Hematopoietic multipotent progenitor cell treated with erythropoietin and hydrocortisone succinate and interleukin-3 and kit ligand, for 4 days (in vitro differentiated cells): ENCODE results near the gene CD164L2.
"Not testable (repeated sequence)": the region's sequence is repeated elsewhere in the genome, so short reads cannot be mapped to it uniquely, and the experiment has no call there.

Source experiments
- DNase-seq: peaks from one replicate; pipeline ENCODE4 v3.0.0-alpha.2; 2015

Gene CD164L2

DNA sequence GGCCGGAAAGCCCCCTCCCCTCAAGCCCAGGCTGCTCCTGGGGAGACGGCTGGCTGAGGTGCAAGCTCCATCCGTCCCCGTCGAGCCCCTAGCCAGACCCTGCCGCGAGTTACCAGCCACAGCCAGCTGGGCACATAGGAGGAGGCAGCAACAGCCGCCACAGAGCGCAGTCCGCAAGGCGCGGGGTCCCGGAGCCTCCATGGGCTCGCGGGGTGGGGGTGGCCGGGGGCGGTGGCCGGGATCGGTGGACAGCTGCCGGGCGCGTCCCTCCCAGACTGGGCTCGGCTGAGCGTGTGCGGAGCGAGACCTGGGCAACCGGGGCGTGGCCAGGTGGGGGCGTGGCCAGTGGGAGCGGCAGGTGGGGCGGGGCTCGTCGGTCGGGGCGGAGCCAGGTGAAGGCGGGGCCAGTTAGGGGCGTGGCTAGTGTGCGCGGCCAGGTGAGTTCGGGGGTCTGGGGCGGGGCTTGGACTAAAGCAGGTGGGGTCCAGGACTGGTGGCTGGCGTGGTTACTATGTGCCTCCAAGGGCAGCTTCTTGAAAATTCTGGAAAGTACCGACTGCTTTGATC, at the start of gene CD164L2:
Gene CD164L2, minus strand, starts transcription at position 295 of the 567 bp plus-strand sequence. Its CDS starts 94 bp downstream, at position 201.
- no peak for DNase-seq

DNA sequence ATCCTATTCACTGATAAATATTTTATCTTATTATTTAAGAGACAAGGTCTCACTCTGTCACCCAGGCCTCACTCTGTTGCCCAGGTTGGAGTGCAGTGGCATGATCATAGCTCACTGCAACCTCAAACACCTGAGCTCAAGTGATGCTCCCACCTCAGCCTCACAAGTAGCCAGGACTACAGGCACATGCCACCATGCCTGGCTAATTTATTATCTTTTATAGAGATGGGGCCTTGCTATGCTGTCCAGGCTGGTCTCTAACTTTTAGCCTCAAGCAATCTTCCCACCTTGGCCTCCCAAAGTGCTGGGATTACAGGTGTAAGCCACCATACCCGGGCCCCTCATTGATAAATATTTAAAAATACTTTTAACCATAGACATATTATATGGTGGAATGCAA, 49.6 kb upstream of the CD164L2 start:
- not testable (repeated sequence) for DNase-seq

DNA sequence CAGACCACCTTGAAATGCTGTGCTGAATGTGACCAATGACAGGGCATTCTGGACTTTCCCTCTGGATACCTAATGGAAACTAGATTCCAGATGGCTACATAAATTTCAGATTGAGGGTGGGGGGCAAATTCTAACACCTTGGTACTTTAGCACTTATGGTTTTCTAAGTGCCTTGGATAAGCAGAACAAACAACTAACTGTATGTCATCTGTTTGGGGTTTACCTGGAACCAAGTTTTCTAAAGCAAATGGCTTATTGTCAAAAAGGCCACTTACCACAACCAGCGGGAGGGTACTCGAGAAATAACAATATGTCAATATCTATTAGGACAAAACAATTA, 48.4 kb upstream of the CD164L2 start:
- DNase-seq = no peak

DNA sequence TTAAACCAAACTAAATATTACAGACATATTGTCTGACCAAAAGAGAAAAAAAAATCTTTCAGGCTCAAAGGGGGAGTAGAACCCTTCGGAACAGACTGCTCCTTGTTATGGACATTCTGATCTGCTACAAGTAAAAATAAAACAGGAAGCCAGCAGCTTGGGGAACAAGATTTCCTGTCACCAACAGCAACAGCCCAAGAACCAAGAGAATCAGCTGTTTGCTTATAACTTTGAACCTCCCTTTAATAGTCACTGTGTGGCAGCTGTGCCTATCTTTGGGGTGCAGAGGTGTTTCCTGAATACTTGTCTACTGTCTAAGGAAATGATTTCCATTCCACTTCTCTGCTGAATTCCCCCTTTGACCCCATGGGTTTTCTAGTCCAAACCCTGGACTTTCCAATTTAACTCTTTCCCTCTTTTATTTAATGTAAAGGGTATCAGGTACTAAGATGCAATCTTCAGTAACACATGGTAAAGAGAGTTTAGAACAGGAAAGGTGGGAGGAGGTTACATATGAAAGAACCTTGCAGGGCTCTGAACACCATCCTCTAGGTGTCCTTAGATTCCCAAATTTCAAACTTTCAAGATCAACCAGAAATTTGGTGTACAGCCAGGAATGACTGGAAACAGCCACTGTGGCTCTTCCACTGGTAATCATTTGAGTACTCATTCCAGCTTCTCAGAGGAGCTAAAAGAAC, 47.9 kb upstream of the CD164L2 start:
- peak; percentile 85 for DNase-seq

DNA sequence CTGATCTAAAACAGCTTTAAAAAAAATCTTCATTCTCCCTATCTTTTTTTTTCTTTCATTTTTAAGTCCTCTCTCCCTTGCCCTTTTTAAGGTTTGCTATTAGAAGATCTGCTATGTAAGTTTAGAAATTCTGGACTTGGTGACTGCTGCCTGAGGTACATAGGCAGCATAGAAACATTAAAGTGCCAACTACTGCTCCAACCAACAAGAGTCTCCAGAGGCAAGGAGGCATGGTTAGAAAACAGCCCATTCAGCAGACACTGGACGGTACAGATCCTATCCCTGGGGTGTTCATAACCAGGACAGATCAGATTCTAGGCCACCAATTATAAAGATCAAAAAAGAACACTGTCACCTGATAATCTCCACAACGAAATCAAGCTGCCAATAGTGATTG, 45.9 kb upstream of the CD164L2 start:
- DNase-seq = peak; percentile 21

DNA sequence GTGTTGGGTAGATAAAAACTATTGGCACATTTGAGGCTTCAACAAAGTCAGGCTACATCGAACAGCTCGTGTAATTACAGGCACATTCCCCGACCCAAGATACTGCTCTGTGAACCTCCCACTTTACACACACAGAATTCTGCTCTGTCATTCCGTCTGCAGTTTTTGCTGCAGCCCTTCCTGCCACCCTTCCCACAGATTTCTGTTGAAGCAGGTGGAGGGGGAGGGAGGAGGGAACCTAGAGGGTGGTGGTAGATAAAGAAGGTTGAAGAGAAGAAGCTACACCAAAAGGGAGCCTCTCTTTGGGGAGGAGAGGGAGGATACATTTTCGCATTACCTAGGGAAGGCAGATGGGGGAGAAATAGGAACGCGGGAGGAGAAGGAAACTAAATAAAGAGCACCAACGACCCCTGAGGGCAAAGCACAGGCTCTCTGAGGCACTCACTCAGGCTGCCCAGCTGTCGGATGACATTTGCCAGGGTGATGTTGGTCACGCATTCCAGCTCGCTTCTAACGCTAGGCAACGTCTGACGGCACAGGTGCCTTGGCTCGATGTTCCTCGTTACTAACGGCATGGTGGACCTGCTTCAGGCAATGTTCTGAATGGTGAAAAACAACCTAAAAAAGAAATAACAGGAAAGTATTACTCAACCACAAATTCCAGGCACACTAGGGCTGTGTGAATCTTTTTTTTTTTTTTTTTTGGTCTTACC, 45.3 kb upstream of the CD164L2 start:
- peak; percentile 93 for DNase-seq

DNA sequence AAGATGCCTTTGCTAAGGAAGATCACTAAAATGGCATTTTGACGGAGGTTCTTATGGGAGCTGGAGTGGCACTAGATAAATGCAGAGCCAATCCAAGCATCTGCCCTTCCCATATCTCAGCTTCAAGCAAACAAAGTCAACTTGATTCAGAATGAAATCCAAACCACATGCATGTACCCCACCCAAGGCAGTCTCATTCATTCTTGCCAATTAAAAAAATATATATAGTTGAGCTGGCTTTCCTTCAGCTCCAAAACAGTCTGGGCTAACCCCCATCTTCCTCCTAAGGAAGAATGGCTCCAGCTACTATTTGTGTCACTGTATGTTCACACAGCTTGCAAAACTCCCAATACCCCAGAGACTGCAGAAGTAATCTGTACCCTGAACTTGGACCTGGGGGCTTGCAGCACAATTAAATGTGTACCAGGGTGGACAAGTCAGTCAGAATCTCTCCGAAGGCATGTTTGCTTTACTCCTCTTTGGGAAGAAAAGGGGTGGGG, 44.7 kb upstream of the CD164L2 start:
- peak; percentile 19 for DNase-seq

DNA sequence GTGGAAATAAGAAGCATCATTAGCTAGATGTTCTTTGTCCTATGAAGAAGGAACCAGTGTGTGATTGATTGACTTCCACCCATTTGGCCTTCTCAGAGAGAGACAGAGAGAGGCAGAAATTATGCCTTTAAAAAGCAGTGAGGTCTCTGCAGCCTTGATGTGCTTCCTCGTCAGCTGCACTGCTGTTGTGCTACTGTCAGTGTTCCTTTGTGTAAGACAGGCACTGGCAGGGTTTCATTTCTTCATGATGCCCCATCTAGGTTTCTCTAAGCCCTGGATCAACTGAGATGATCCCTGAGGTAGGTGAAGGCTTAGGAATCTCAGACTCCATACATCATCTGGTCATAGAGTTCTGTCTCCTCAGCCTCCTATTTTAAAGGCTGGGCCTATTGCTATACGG, 44.2 kb upstream of the CD164L2 start:
- peak; percentile 19 for DNase-seq

DNA sequence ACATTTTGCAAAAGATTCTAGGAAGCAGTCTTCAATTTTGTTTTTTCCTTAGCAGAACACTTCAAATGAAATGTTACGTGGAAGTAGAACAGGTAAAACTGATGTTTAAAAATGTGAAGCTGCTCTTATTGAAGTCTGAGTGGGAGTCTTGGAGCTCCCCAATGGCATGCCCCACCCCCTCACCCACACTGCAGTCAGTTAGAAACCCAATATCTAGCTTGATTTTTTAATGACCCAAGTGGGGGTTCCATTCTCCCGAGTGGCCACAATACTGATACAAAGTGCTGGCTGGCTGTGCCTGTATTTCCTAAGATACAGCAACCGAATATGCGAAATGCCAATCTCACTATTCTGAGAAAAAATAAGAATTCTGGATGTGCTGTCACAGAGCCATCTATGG, 40.6 kb upstream of the CD164L2 start:
- no peak for DNase-seq

DNA sequence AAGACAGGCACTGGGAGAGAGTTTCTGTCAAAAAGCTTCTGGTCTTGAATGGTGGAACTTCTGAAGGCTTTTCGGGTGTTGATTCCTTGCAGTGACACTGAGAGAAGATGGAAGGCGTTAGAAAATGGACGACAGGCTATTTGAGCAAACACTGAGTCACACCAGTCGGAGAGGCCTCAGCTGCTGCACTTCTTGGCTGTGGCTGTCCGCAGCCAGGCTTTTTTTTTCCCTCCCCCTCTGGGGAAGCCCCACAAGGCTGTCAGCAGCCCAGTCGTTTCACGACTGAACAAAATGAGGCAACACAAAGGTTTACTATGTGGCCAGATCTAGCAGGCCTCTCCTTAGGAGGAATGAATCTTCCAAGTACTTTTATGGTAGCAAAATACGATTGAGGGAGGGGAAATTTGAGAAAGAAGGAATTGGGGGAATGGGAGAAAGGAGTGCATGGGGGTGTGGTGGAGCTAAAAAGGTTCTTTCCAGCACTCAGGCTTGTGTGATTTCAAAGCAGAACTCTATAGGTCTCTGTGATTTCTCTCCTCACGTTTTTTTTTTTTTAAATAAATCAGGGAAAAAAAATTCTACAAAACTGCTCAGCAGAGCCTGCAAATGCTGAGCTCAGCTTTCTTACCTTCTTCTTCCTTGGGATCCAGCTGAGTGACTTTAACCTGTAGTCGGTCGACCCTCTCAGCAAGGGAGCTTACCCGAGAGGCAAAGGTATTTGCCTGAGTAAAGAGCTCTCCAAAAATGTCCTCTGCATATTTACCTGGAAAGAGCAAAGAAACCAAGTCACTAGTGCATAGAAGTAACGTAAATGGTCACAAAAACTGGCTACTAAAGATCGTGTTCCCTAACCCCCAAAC, 35.4 kb upstream of the CD164L2 start:
- no peak for DNase-seq

DNA sequence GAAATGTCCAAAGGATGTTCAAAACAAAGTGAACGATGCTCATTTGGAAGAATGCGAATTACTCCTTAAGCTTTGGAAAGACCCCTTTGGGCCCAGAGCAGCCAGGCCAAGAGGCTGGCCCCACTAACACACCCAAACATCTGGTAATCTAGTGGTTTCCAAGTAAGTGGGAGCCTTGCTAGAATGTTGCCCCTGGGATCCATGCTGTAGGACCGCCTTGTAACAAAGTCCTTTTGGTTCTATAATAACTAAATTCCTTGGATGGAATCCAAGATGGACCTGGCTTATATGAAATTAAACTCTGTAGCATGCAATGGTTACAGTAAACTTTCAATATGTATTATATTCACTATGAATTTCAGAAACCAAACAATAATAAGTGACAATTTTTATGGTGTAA, 34.6 kb upstream of the CD164L2 start:
- no peak for DNase-seq

DNA sequence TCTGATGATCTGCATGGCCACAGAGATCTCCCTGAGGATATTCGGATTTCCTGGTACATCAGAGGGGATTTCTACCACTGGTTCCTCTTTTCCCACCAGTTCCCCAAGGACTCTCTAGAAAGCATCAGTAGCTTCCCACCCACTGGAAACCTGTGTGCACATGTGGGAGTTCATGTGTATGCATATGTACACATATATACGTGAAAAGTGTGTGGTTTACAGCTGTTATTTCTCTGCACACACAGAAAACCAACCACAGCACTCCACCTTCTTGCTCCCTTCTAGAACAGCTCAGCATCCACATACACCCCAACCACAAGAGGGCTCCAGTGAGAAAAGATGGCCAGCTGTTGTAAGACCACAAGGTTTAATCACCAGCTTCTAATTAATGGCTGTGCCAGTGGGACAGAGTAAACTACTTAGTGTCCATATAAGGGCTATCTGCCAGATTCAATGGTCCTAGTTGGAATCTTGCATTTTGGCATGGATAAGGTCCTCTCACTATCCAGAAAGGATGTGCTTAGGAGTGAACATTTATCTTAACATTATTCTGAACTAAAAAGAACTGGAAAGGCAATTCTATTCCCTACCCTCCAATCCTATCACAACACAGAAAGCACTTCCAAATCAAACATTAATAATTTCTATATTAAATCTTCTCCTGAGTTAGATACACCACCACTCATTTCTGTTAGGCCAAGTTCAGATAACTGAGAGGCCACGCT, 33.4 kb upstream of the CD164L2 start:
- DNase-seq = peak; percentile 92

DNA sequence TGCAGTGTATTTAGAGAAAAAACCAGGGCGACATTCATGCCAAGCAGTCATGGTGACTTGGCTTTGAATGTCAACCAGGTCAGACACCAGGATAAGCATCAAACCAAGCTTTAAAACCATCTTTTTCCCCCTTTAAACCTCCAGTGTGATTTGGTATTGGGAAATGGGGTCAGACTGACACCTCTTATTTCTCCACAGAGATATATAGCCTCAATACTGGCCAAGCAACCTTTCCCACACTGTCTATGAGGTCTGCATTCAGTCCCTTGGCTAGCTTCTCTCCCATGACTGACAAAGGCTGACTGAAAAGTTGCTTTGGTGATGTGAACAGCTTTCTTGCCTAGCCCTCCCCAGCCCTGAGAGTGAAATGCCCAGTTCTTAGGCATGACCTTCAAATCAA, 31.0 kb upstream of the CD164L2 start:
- DNase-seq = no peak

DNA sequence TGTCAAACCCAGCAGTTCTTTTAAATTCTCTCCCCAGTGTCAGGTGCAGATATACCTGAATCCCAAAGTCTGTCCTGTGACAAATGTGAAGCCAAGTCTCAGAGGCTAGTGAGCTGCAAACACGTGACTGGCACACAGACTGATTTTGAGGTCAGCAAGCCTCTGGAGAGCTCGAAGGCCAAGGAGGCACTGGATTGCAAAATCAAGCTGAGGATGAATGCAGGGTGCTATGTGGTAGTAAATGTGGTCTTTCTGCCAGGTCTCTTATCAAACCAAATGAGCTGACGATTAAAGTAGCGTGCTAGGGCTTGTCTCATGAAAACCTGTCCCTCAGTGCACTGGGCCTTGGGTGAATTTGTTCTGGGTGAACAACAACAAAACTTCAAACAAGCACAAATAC, 29.9 kb upstream of the CD164L2 start:
- DNase-seq = peak; percentile 57

DNA sequence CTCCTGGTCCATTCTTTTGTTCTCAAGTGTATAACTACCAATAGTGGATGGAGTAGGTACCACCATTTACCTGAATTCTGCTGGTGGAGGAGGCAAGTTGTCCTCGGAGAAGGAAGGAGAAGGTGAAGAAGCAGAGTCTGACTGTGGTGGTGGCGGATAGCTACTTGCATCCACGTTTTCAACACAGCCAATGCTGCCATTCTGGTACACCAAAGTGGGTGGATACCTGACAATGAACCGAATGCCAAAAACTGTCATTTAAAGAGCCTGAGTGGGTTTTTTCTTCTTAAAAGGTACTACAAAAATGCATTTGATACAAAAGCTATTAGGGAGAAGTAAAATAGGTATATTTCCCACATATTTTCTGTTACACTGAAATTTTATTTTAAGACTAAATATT, 29.4 kb upstream of the CD164L2 start:
- DNase-seq = no peak

DNA sequence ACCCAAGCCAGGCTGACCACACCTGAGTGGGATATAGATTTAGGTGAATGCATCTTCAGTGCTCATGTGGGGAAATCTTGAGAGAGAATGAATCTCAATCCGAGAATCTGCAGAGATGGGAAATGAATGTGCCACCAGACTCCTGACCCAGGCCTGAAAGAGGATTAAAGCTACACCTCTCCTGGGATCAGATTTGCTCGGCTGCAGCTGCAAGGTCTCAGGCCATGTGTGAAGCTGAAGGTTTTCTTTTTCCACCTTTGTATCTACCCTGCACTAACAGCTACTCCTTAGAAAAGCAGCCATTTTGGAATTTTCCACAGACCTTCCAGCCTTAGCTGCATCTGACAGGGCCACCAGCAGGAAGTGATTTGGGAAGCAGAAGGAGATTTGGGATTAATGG, 27.6 kb upstream of the CD164L2 start:
- no peak for DNase-seq

DNA sequence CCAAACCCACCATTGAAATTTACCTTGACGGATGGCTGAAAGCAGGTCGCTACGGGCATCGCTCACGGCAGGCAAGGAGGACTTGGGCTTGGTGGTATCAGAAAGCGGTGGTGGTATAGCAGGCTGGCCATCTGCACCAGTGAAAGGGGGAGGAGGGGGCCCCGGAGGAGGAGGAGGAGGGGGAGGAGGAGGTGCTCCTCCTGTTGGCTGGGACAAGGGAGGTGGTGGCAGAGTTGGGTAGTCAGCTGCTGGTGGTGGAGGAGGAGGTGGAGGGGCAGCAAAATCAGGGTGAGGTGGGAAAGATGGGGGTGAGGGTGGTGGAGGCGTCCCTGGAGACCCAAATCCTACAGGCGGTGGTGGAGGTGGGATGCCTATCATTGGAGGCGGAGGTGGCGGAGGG, 26.5 kb upstream of the CD164L2 start:
- no peak for DNase-seq

DNA sequence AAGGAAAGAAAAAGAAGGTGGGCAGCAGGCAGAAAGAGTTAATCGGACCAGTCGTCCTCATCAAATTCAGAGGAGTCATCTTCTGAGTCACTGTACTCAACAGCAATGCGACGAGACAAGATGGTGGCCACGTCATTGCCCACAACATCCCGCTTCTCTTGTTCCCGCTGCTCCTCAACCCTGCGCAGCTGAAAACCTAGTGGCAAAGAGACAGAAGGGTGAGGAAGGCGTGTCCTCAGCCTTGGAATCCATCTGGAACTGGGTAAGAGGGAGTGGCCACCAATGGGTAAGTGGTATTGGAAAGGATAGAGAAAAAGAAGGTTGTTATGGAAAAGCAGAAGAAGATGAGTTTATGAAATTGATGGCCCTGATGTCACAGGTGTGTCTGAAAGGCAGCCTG, 25.0 kb upstream of the CD164L2 start:
- no peak for DNase-seq

DNA sequence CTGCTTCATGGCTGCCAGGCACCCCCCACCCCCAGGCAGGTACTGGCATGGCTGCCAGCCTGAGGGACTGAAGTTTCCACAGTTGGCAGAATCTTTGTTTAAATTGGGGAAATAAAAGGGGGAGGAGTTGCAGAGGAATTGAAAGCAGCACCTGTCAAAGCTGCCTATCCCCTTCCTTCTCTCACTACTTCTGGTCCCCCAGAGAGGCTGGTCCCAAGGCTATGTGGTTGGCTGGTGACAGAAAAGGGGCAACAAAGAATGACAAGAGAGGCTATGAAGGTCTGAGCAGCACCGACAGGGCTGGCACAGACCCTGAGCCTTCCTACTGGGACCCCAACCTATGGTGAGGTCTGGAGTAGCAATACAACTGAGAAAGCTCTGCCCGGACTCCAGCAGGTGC, 23.7 kb upstream of the CD164L2 start:
- DNase-seq = not testable (repeated sequence)

DNA sequence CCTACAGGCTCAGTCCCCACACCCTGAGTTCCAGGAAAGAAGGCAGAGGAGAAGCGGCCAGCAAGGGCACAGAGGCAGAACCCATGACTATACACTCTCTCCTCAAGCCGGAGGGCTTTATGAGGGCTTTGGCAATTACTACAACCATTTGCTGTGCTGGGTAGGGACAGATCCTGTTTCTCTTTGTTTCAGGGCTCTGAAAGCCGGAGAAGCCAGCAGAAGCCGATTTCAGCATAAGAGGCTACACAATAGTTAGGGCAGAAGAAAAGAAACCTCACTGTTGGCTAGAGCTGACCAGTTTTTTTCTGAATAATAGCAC, 23.2 kb upstream of the CD164L2 start:
- DNase-seq = no peak

DNA sequence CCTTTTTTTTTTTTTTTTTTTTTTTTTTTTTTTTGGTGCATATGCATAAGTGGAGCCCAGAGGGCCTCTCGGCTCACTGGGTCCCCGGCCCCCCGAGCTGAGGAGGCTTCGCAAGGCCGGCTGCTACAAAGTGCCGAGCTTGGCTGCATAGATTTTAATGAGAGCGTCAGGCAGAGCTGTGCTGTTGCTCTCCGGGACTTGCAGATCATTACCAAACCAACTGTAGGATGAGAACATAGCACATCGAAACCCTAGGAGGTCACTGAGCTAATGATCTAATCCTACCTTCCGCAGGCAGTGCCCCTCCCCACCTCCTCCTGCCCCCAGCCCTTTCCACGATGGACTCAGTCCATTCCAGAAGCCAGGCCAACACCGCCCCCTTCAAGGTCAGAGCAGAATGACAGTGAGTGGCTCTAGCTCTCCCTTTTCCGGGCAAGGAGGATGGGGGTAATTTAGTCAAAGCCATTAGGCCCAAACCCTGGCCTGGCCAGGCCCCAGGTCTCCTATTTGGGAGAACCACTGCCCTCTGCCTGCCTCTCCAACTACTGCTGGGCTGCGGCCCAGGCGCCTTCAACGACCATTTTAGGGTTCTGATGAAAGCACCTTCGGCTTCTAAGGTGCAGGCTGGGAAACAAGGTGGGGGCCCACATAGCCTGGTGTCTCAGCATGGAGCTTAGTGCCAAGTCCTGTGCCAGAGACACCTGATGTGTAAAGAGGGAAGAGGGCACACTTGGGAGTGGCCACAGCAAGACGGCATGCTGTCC, 22.6 kb upstream of the CD164L2 start:
- not testable (repeated sequence) for DNase-seq

DNA sequence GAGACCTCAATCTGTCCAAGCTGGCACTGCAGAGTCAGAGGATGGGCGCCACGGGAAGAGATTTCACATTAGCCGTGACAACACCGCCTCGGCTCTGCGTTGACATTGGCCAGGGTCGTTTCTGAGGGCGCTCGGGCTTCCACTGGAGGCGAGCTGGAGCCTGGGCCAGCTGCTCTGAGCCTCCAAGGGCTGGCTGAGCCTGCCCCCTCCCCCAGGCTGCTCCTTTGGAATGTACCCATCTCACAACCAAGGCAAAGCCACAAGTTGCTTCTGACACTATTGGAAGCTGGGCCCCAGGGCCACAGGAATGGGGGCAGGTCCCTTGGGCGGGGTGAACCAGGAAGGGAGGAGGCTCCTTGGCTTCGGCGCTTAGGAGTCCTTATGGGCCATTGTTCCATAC, 21.9 kb upstream of the CD164L2 start:
- no peak for DNase-seq
